SIG-M5 treated with dmso at 0.1 percent for 504 hours (cell line): ENCODE measurements around the gene CFAP141.
"Not testable (repeated sequence)": the region's sequence is repeated elsewhere in the genome, so short reads cannot be mapped to it uniquely, and the experiment has no call there.

Experiments used
- DNase-seq: peaks from one replicate; lab custom pipeline; 2025; ENCODE audit not compliant: unreplicated experiment; lab: John Stamatoyannopoulos, UW

Gene CFAP141

DNA sequence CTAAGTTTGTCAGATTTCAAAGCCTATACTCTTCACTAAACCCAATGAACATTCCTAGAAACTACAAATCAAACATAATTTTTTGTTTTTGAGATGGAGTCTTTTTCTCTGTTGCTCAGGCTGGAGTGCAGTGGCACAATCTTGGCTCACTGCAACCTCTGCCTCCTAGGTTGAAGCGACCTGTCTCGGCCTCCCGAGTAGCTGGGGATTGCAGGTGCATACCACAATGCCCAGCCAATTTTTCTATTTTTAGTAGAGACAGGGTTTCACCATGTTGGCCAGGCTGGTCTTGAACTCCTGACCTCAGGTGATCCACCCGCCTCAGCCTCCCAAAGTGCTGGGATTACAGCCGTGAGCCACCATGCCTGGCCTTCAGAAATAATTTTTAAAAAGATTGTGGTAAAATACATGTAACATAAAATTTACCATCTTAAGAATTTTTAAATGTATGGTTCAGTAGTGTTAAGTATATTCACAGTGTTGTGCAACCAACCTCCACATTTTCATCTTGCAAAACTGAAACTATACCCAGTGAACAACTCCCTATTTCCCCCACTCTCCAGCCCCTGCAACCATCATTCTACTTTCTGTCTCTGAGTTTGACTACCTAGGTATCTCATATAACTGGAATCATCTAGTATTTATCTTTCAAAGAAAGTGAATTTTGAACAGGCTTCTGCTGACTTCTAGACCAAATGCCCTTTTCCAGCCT lies 2.7 kb upstream of the CFAP141 start:
- DNase-seq = peak; percentile 61

DNA sequence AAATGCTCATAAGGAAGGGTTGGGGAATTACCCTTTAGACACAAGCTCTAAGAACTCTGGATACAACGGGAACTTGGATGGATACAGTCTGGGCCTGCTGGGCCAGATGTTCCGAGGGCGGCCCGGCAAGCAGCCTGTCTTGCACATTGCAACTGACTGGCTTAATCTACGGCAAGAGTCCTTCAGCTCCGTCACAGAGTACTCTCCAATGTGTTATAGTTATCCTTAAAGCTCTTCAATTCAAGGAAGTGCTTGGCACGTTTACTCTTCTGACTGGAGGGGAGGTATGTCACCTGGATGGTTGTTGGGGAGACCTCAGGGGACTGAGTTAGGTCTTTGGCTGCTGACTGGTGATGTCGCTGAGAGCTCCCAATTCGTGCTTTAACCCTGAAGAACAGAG lies 1.1 kb upstream of the CFAP141 start:
- no peak for DNase-seq

DNA sequence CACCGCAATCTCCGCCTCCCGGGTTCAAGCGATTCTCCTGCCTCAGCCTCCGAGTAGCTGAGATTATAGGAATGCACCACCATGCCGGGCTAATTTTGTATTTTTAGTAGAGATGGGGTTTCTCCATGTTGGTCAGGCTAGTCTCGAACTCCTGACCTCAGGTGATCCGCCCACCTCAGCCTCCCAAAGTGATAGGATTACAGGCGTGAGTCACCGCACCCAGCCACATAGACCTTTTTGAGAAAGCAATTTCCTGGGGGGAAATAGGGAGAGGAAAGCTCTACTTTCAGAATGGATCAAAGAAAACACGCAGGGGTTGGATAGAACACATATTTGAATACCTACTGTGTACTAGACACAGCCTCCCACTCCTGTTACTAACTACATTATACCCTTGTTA lies 355 bp downstream of the CFAP141 start:
- not testable (repeated sequence) for DNase-seq

DNA sequence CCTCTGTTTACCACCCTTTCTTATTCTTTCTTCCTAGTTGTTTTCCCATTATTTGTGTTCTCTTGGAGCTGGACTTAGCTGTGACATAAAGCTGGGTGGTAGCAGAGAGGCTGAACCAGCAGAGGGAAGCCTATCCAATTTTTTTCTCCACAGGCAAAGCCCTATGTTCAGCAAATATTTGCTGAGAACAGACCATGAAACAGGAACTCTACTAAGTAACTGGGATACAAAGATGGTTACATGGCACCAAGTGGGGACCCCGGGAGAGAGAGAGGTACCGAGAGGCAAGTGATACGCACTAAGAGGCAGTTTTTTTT lies 6.6 kb downstream of the CFAP141 start:
- no peak for DNase-seq

DNA sequence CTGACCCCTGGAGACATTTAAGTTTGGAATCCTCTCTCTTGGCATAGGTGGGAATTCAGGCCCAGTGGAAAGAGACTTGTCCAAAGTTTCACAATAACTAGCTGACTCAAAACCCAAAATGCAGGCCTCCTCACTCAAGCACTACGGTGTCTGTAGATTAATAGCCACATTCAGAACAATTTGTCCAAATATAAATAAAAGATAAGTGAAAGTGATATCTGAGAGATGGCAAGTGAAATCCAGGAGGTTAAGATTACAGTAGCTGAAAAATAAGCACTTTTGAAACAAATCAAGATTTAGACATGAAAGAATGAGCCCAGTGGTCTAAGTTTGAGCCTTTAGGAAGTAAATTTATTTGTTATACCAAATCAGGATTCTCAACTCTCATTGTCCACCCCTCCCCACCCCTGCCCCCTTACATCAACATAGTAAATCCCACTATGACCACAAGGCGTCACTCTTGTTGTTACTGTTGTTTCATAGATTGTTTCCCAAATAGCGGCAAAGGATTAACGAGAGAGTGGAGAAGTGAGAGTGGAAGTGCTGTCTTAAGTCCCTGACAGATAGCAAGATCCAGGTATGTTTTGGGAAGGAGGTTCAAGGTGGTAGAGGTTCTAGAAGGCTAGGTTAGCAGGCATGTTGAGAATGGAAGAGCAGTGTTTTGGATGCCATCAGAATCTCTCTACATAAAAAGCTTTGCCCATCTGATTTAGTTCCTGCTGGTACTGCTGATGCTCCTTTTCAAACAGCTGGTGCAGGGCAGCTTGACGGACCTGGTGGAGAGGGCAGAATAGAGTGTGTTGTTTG lies 7.2 kb downstream of the CFAP141 start:
- peak; percentile 78 for DNase-seq

DNA sequence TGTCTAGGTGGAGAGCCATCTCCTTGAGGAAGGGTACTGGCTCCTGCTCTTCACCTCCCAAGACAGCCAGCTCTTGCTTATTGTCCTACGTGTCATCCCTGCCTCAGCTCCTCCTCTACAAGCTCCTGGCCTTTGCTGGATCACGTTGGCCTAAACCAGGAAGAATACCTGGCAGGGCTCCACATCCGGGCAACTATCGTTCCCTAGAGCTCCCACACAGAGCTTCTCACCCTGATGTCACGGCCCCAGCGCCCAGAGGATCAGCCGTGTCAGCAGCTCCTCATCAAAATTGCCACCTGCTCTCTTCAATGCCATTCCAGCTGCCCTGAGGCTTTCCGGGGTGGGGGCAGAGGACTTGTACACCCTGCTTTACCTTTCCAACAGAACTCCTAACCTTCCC lies 12.3 kb downstream of the CFAP141 start:
- DNase-seq = no peak

DNA sequence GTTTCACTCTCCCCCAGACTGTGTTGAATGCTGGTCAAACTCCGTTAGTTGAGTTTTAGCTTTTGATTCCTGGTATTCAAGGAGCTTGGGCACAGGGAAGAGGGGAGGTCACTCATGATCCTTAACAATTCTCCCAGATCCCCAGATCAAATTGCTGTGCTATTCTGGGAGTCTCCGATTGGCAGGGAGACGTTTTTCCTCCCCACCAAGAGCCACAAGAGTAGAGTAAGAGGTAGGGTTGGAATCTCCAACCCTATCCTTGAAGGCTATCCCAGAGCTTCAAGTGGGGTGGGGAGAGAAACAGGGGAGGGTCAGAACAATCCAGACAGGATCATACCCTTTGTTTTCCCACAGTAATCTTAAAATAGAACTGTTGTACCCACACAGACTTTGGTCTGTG lies 13.7 kb downstream of the CFAP141 start:
- DNase-seq = no peak

DNA sequence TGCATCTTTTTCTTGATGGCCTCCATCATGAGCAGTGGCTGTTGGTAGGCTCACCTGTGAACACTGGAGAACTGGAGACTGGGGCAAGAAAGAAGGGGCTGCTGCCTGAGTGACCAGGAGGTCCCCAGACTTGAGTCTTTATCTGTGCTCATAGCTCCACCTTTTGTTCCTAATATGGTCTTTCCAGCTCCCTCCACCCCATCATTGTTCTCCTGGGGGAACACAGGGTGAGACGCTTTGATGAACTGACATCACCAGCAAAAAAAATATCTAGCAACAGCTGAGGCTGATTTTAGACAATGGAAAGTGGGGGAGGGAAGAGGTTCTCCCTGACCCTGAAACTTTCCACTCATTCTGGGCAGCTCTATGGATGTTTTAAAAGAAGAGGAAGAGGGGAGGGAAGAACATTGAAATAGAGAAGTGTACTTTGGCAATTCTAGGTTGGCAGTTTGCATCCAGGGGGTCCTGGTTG lies 14.1 kb downstream of the CFAP141 start, which contains the start of gene TPM3:
Gene TPM3 (minus strand): TSS at position 111 of the 472 bp plus-strand sequence. CDS start 82 bp downstream, at position 29.
- peak; percentile 99 for DNase-seq

DNA sequence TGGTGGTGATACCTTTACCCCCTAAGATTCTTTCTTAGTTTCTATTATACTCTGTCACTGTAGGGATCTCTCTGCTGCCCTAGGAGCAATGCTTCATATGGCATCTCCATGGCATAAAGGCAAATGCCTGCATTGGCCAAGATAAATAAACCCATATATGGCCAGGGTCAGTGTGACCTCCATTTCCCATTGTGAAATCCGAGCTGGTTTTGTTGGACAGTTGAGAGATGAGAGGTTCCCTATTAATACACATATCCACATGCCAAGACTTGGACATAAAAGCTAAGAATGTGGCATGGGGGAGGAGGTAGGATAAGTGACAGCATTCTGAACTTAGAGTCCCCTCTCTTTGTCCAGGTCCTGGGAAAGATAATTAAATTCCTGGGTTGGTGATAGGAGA lies 15.6 kb downstream of the CFAP141 start:
- no peak for DNase-seq

DNA sequence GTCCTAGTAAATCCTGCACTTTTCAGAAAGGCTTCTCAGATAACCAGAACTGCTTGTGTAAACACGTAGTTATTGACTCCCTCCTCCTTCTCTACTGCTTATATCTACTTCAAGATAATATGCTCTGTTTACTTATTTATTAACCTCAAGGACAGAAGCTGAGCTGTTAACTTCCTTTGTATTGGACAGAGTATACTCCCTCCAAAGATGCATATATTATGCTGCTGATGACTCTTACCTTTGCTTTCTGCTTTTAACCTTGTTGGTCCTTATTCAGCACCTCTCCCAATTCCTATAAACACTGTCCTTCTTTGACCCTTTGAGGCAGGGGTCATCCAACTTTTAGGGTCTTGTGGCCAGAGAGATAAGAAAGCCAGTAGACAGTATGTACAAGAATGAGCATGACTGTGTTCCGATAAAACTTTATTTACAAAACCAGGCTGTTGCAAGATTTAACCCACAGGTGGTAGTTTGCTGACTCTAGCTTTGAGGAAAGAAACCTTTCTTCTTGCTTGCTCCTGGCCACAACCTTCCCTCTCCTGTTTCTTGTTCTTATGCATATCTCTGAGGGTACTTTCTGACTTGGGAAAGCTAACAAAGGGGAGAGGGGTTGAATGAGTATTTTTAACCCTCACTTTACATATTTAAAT lies 19.2 kb downstream of the CFAP141 start:
- no peak for DNase-seq

DNA sequence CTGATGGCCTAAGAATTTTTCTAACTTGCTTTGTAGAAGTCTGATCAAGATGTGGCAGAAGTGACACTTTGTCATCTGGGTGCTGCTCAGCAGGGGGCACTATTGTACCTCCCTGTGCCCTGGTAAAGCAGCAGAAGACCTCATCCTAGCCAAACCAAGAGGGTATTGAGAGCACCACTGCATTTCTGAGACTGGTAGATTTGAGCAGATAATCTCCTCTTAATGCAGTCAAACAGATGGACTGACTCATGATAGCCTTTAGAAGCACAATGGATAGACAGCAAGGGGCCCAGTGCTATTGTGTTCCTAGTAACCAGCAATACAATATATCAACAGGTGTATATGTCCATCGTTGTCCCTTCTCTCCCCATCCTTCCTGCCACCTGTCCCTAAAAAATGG lies 20.0 kb downstream of the CFAP141 start:
- peak; percentile 81 for DNase-seq

DNA sequence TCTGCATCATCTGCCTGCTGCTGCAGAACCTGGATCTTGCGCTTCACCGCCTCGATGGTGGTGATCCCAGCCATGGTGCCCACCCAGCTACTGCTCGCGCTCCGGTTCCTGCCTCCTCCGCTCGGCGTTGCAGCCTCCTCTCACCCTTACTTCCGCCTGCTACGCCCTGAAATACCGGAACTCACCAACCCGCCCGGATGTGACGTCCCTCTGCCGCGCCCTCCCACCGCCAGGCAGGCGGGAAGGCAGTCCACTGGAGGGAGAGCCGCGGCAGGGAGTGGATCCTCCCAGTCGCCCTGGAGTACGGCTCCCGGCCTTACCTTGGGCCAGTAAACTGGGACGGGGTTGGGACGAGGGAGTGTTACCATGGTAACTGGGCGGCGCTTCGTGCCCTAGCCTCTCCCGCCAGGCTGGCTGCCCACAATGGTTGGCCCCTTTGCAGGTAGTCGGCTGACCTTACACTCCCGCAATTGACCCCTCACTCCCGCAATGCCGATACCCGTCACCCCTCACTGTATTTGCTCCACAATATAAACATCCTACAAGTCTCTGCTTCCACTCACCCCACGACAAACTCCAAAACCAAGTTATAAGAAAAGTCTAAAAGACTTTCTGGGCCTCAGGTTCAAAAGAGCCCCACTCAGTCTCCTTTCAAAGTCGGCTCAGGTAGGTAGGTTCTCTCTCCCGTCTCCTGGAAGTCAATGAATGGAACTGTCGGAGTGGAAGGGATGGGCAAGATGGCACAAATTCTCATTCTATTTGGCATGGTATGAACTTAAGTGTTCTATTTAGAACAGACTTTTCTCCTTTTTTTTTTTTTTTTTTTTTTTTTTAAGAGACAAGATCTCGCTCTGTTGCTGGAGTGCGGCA lies 22.9 kb downstream of the CFAP141 start:
- peak; percentile 99 for DNase-seq

DNA sequence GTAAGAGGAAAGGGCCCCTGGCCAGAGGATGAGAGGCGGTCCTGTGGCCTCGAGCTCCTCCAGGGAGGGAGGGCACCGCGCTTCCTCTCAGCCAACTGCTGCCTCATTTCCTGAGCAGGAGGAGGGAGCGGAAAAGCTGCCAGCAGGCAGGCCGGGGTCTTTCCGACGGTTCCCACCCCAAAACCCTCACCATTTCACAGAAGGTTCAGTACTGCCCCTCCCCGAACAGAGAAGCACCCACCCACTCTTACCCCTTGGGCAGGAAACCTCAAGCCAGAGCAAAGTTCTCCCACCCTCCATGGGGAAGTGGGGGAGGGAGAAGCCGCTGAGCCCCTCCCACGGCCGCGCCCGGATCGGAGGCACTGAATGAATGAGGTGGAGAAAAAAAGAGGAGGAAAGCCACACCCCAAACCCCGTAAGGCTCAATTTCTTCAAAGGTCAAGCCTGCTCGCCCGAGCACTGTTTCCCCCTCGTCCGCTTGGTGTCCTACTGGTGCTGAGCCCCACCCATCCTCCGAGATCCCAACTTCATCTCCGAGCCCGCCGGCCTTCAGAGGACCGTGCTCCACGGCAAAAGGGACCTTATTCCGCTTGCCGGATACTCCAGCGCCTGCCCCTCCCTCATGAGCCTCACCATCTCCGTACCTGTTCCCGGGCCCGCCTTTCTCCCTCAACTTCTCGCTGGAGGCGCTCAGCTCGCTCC lies 23.6 kb downstream of the CFAP141 start:
- peak; percentile 99 for DNase-seq

DNA sequence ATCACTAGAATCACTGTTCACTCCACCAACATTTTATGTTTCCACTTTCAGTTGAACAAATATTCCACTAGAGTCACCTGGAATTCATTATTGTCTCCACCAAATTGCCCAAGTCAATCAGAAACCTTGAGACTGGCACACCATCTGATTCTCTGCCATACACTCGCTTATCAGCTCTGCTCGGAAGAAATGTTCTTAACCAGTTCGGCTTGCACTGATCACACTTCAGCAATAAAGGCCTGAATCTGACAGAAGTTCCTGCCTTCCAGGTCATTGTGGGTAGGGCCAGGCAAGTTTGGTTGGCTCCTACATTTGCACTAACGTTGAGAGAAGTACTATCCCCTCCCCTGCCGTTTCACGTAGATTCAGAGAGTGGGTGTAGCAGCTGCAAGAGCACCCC lies 24.2 kb downstream of the CFAP141 start:
- DNase-seq = no peak

DNA sequence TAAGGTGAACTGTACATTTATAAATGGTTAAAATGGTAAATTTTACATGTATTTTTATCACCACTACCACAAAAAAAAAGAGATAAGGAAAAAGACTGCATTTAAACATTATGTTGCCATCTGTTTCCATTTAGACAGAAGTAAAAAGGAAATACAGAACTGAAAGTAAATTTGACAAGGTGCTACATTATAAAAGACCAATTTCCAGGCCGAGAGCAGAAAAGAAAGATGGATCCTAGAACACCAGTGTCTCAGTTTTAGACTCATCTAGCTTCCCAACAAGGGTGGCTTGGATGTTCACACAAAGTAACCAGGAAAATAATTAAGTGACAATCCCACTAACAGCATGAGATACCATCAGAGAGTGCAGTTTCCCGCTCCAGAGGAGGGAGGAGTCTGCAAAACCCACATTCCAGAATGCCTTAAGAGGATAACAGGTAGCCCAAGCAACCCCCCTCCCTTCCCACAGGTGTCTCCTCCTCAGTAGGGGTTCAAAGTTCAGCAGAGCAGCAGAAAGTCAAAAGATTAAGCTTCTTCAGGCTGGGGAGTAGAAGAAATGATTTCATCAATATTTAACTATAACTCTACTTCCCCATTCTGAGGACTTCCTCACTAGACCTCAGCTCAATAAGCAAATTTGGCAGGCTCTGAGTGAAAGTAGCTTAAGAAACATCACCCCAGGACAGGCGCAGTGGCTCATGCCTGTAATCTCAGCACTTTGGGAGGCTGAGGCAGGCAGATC lies 26.0 kb downstream of the CFAP141 start:
- peak; percentile 96 for DNase-seq

DNA sequence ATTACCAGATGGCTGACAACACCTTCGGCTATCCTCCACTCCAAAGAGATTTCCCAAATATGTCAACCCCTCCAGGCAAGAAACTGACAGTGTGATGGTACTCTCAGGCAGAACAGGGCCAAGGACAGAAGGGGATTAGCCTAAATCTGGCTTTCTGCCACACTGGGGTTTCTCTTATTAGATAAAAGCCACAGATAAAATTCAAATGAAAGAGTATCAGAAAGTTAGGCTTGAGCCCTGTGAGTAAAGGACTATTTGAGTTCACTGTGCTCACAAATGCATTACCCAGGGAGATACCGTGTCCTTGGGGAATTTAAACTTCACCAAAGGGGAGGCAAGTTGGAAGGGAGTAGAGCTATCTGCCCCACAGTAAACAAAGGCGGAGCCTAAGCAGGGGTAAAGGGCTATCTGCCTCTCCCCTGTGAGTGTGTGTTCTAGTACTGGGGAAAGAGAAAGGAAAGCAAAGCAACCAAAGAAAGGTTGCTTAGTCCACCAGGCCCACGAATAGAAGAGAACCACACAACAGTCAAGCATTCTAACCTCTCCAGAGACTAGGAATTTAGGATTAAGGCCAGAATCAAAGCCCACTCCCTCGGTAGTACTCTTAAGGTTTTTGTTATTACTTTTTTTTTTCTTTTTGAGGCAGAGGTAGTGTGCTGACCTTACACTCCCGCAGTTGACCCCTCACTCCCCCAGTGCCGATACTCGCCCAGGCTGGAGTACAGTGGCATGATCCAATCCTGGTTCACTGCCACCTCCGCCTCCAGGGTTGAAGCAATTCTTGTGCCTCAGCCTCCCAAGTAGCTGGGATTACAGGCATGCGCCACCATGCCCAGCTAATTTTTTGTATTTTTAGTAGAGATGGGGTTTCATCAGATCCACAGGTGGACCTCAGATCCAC lies 27.0 kb downstream of the CFAP141 start:
- DNase-seq = no peak

DNA sequence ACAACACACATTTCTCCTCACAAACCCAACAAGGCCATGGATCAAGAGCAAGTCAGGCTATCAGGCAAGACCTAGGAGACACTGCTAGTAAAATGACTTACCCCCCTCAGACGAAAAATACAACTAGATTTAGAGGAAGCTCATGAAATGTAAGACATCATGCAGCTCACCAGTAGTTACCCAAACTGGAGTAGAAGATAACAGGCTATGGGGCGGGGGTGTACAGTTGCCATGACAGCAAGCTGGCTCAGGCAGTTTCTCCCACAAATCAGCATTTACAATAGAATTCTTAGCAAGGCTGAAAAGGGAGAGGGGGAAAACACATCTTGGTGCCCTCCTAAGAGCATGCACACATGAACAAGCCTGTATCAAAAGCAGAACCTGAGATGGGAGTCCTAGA lies 28.1 kb downstream of the CFAP141 start:
- DNase-seq = no peak

DNA sequence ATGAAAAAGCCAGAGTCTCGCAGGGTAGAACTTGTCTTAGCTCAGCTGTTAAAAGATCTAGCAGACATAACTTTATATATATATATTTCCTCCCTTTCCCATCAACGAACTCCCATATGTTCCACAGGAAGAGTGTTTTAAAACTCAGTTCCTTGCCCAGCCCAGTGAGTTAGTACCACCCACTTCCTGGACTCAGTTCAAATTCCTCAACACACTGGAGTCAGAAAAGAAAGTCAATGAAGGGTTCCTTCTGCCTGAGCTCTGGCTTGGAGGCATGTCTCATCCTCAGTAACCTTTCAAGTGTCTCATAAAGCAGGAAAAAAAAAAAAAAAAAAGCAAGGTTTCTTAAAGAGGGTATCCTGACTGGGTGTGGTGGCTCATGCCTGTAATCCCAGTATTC lies 29.8 kb downstream of the CFAP141 start:
- DNase-seq = no peak

DNA sequence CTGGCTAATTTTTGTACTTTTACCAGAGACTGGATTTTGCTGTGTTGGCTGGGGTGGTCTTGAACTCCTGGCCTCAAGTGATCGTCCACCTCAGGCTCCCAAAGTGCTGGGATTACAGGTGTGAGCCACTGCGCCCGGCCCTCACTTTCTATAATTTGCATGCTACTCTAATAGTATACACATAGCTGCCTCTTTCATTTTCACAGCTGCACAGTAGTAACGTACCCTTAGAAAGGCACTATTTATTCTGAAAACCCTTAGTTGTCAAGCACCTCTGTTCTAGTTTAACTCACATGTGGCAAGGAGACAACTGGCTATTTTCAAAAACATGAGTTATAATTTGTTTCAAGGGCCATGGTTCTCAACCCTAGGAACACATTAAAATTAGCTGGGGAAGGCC lies 31.5 kb downstream of the CFAP141 start:
- DNase-seq = no peak
